Right lobe of liver (tissue), 4 donors: ENCODE data around the gene RNF208.

Experiments used
- CTCF ChIP-seq, 4 donors: fragments of 200-600 bp in 3 of 4; fragments of 450-650 bp in 1 of 4; IDR thresholded peaks; one replicate each; pipeline versions ENCODE4 v1.5.1 to v1.8.0; 2016 to 2022; ENCODE audit warnings: antibody characterized with exemption in 4 of 4, mild to moderate bottlenecking in 2 of 4
- POLR2A ChIP-seq: fragments of 450-650 bp; IDR thresholded peaks from one replicate; pipeline ENCODE4 v1.6.1; 2017; ENCODE audit warnings: antibody characterized with exemption, mild to moderate bottlenecking
- donor health status: DM: no; HTN: no; CAD: no.
- donor health status: DM: no; HTN: no; CAD: no.
- donor health status: DM: no; HTN: yes; CAD: no.

GRCh38 chr9:137194909-137195308 is 27.1 kb downstream of the RNF208 start:
- TF ChIP-seq CTCF (IDR thresholded peaks at IDR 0.05) (no peak), POLR2A (no peak)
